Measurements from ENCODE around the gene ZNF586. TPM values are rescaled to one million over a fixed set of nuclear protein-coding genes. Genes with fewer than 3 reads are reported as not detected.

The ZNF586 gene
- total RNA-seq, 4 donors from 2014 or later = 14.2 to 39.6 (median 23.8) TPM

- Histone ChIP-seq H3K4me1 (peaks cover 0 to 13% (median 4%) of the 10 kb centered on the region in 4 donors), H3K9me3 (peaks cover 0 to 46% (median 5%) of the 10 kb centered on the region in 4 donors), H3K27ac (peak within 1 kb of the TSS; percentile 69 to 83 (median 78)), H3K27me3 (no peaks in the 10 kb centered on the region), H3K4me3 (peak within 1 kb of the TSS; percentile 62 to 85 (median 76)), H3K36me3 (peaks cover 0 to 40% (median 0%) of the 10 kb centered on the region in 3 donors)
- no peak for TF ChIP-seq CTCF (IDR thresholded peaks at IDR 0.05)
- peak in 1 of 2 donors; percentile 26 for TF ChIP-seq POLR2A (IDR thresholded peaks at IDR 0.05)
- peak; percentile 75 to 93 (median 80) for DNase-seq
Observed at GRCh38 chr19:57746580-57747471, 22.6 kb upstream of the ZNF586 start, which contains the start of gene ZNF776. Gene ZNF776 (plus strand): TSS chr19:57746815. CDS start chr19:57747059, 244 bp downstream.

GRCh38 chr19:57747472-57747807 is 22.0 kb upstream of the ZNF586 start:
- H3K36me3 ChIP-seq = peaks cover 0 to 46% (median 0%) of the 10 kb centered on the region in 3 donors
- no peaks in the 10 kb centered on the region for H3K27me3 ChIP-seq
- peak overlapping the region; percentile 62 to 85 (median 76) for H3K4me3 ChIP-seq
- peaks cover 0 to 13% (median 4%) of the 10 kb centered on the region in 4 donors for H3K4me1 ChIP-seq
- TF ChIP-seq POLR2A (IDR thresholded peaks at IDR 0.05) (no peak), CTCF (IDR thresholded peaks at IDR 0.05) (no peak)
- H3K27ac ChIP-seq = peak overlapping the region in 1 of 4 donors; percentile 82
- H3K9me3 ChIP-seq = peaks cover 0 to 52% (median 5%) of the 10 kb centered on the region in 4 donors
- no peak for DNase-seq

GRCh38 chr19:57748029-57748428 is 21.4 kb upstream of the ZNF586 start:
- Histone ChIP-seq H3K4me1 (peaks cover 0 to 13% (median 4%) of the 10 kb centered on the region in 4 donors), H3K36me3 (peaks cover 0 to 52% (median 0%) of the 10 kb centered on the region in 3 donors), H3K27me3 (no peaks in the 10 kb centered on the region), H3K27ac (no peak overlapping the region), H3K9me3 (peaks cover 0 to 58% (median 8%) of the 10 kb centered on the region in 4 donors), H3K4me3 (peak overlapping the region in 1 of 4 donors; percentile 83)
- no peak for DNase-seq
- no peak for TF ChIP-seq POLR2A (IDR thresholded peaks at IDR 0.05)
- no peak for TF ChIP-seq CTCF (IDR thresholded peaks at IDR 0.05)

GRCh38 chr19:57754091-57754673 is 15.3 kb upstream of the ZNF586 start:
- TF ChIP-seq CTCF (IDR thresholded peaks at IDR 0.05) (no peak), POLR2A (IDR thresholded peaks at IDR 0.05) (no peak)
- no peak for DNase-seq
- Histone ChIP-seq H3K4me3 (no peak overlapping the region), H3K27ac (no peak overlapping the region), H3K9me3 (peaks cover 0 to 94% (median 10%) of the 10 kb centered on the region in 4 donors), H3K36me3 (peaks cover 0 to 96% (median 6%) of the 10 kb centered on the region in 3 donors), H3K4me1 (no peaks in the 10 kb centered on the region), H3K27me3 (no peaks in the 10 kb centered on the region)

- peaks cover 0 to 93% (median 8%) of the 10 kb centered on the region in 4 donors for H3K9me3 ChIP-seq
- H3K27ac ChIP-seq = no peak overlapping the region
- peaks cover 0 to 96% (median 6%) of the 10 kb centered on the region in 3 donors for H3K36me3 ChIP-seq
- no peaks in the 10 kb centered on the region for H3K4me1 ChIP-seq
- DNase-seq = no peak
- H3K27me3 ChIP-seq = no peaks in the 10 kb centered on the region
- TF ChIP-seq CTCF (IDR thresholded peaks at IDR 0.05) (no peak), POLR2A (IDR thresholded peaks at IDR 0.05) (no peak)
- no peak overlapping the region for H3K4me3 ChIP-seq
Observed at GRCh38 chr19:57755031-57755430, 14.4 kb upstream of the ZNF586 start.
